ENCODE measurements around the gene SCMH1. TPM values are rescaled to one million over a fixed set of nuclear protein-coding genes. Genes with fewer than 3 reads are reported as not detected.

Gene SCMH1
- total and polyA plus RNA-seq, 10 donors, result 8.6 to 40.5 (median 26.1) TPM

DNA sequence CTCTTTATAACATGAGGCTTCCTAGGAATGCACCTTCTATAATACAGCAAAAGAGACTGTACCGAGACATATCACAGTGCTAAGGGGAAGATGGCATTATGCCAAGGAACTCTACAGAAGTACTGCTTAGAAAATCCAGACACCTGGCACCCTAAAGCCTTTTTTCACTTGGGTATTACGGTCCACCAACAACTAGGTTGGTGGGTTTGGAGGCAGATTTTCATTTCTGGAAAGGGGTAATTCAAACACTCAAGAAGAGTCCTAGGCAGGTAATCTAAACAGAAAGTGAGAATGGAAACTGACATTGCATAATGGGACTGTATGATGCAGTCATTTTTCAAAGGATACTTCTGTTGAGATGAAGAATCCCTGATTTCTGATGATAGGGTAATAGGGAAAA, 19.6 kb downstream of the SCMH1 start:
- 42 to 67% (median 57%) methylated on average over 2 of the region's 2 CpGs for WGBS, 5 donors
- Histone ChIP-seq H3K27ac (no peak overlapping the region), H3K4me1 (peaks cover 0 to 17% (median 8%) of the 10 kb centered on the region in 6 donors), H3K9me3 (peaks cover 0 to 30% (median 22%) of the 10 kb centered on the region in 8 donors), H3K27me3 (replicated peaks in 1 of 7) (no peaks in the 10 kb centered on the region), H3K4me3 (no peak overlapping the region), H3K36me3 (peaks cover 0 to 34% (median 4%) of the 10 kb centered on the region in 6 donors)
- TF ChIP-seq POLR2A (IDR thresholded peaks at IDR 0.05), result no peak
- no peak for DNase-seq
- intact Hi-C loops (cut with DNase I; ENCODE audit: low total_unique reads), result no loop called here

- peaks cover 0 to 39% (median 4%) of the 10 kb centered on the region in 6 donors for H3K36me3 ChIP-seq
- intact Hi-C loops (cut with DNase I; ENCODE audit: low total_unique reads), result no loop called here
- H3K9me3 ChIP-seq, result peaks cover 0 to 35% (median 27%) of the 10 kb centered on the region in 8 donors
- H3K27me3 ChIP-seq (replicated peaks in 1 of 7), result no peaks in the 10 kb centered on the region
- no peak overlapping the region for H3K27ac ChIP-seq
- H3K4me3 ChIP-seq, result no peak overlapping the region
- no peak for DNase-seq
- TF ChIP-seq POLR2AphosphoS5 (IDR thresholded peaks at IDR 0.05), result no peak
- peaks cover 0 to 17% (median 7%) of the 10 kb centered on the region in 6 donors for H3K4me1 ChIP-seq
These were observed 20.1 kb downstream of the SCMH1 start for GRCh38 chr1:41221995-41222394.

- Histone ChIP-seq H3K4me1 (peaks cover 0 to 23% (median 7%) of the 10 kb centered on the region in 6 donors), H3K27me3 (replicated peaks in 1 of 7) (no peaks in the 10 kb centered on the region), H3K36me3 (peaks cover 0 to 42% (median 4%) of the 10 kb centered on the region in 6 donors), H3K4me3 (no peak overlapping the region), H3K27ac (no peak overlapping the region), H3K9me3 (peaks cover 0 to 36% (median 29%) of the 10 kb centered on the region in 8 donors)
- intact Hi-C loops (cut with DNase I; ENCODE audit: low total_unique reads), result no loop called here
- WGBS, 5 donors, result 96 to 100% (median 98%) methylated on average over 1 of the region's 1 CpG
- TF ChIP-seq POLR2A (IDR thresholded peaks at IDR 0.05) (no peak), CTCF (IDR thresholded peaks at IDR 0.05 in 8 of 11, conservative IDR thresholded peaks at IDR 0.05 in 3 of 11) (no peak), POLR2AphosphoS5 (IDR thresholded peaks at IDR 0.05) (no peak)
- DNase-seq, result no peak
These were observed 24.0 kb downstream of the SCMH1 start for GRCh38 chr1:41218152-41218551.

DNA sequence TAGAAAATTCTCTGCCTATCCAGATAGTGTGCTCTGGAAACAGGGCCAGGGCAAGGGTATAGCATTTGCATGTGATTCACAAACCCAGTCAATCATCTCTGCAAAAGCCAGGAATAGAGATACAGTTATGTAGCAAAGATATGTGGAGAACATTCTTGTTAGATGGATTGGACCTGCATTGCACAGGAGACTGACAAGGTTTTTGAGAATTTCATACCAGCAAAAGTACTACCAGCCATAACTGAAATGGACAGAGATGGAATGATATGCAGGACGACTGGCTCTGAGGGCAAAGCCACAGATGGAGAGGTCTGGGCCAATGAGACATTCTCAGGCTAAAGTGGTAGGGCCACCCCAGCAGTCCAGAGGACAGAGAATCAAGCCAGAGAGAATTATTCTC, 24.7 kb downstream of the SCMH1 start:
- intact Hi-C loops (cut with DNase I; ENCODE audit: low total_unique reads), result no loop called here
- Histone ChIP-seq H3K4me1 (peaks cover 0 to 23% (median 5%) of the 10 kb centered on the region in 6 donors), H3K27ac (no peak overlapping the region), H3K36me3 (peaks cover 0 to 42% (median 4%) of the 10 kb centered on the region in 6 donors), H3K27me3 (replicated peaks in 1 of 7) (no peaks in the 10 kb centered on the region), H3K4me3 (no peak overlapping the region), H3K9me3 (peaks cover 0 to 36% (median 29%) of the 10 kb centered on the region in 8 donors)
- no peak for DNase-seq
- 80 to 100% (median 91%) methylated on average over 1 of the region's 1 CpG for WGBS, 5 donors
- TF ChIP-seq CTCF (IDR thresholded peaks at IDR 0.05 in 8 of 11, conservative IDR thresholded peaks at IDR 0.05 in 3 of 11) (no peak), POLR2AphosphoS5 (IDR thresholded peaks at IDR 0.05) (no peak), POLR2A (IDR thresholded peaks at IDR 0.05) (no peak)

DNA sequence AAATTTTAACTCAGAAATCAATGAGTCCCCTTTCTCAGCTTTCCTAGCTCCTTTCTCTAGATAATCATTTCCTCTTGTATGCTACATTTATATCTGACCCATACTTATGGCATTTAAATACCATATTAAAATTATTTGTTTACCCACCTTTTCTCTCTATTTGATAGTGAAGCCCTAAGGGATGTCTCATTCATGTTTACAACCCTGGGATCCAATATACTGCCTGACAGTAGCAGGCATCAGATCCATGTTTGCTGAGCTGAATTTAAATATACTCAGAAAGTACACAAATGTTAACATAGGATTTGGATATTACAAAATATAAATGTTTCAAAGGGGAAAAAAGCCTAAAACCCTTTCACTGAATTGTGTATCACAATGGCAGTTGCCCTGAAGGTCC, 26.5 kb downstream of the SCMH1 start:
- peaks cover 0 to 39% (median 29%) of the 10 kb centered on the region in 8 donors for H3K9me3 ChIP-seq
- H3K27me3 ChIP-seq (replicated peaks in 1 of 7), result no peaks in the 10 kb centered on the region
- intact Hi-C loops (cut with DNase I; ENCODE audit: low total_unique reads), result no loop called here
- H3K27ac ChIP-seq, result no peak overlapping the region
- no peak overlapping the region for H3K4me3 ChIP-seq
- peaks cover 0 to 17% (median 0%) of the 10 kb centered on the region in 6 donors for H3K4me1 ChIP-seq
- TF ChIP-seq POLR2A (IDR thresholded peaks at IDR 0.05) (no peak), CTCF (IDR thresholded peaks at IDR 0.05 in 8 of 11, conservative IDR thresholded peaks at IDR 0.05 in 3 of 11) (no peak), POLR2AphosphoS5 (IDR thresholded peaks at IDR 0.05) (no peak)
- H3K36me3 ChIP-seq, result peaks cover 0 to 38% (median 4%) of the 10 kb centered on the region in 6 donors
- DNase-seq, result no peak

Measured in spleen (tissue), 11 donors.